HG03457 (cell line): Measurements from ENCODE around the gene SH2B2.
"Not testable (repeated sequence)": the region's sequence is repeated elsewhere in the genome, so short reads cannot be mapped to it uniquely, and the experiment has no call there.

Experiments
- ATAC-seq: cut with Tn5 transposase; IDR thresholded peaks from one replicate; pipeline ENCODE4 v1.9.1; 2021; ENCODE audit warnings: moderate number of reproducible peaks; ENCODE audit not compliant: unreplicated experiment

The SH2B2 gene

GRCh38 chr7:102303669-102304422 lies 17.2 kb downstream of the SH2B2 start:
- no peak for ATAC-seq

- ATAC-seq: no peak
Measured at GRCh38 chr7:102304668-102305067, 18.0 kb downstream of the SH2B2 start.

- no peak for ATAC-seq
Measured at GRCh38 chr7:102305414-102306268, 19.0 kb downstream of the SH2B2 start.

- no peak for ATAC-seq
Measured at GRCh38 chr7:102306916-102307677, 20.4 kb downstream of the SH2B2 start.

GRCh38 chr7:102310414-102310815 lies 23.7 kb downstream of the SH2B2 start:
- ATAC-seq: no peak

- ATAC-seq: no peak
Measured at GRCh38 chr7:102312317-102312716, 25.6 kb downstream of the SH2B2 start.

GRCh38 chr7:102313997-102314780 lies 27.5 kb downstream of the SH2B2 start:
- no peak for ATAC-seq

GRCh38 chr7:102317231-102318059 lies 30.8 kb downstream of the SH2B2 start:
- ATAC-seq: no peak

- ATAC-seq: no peak
Measured at GRCh38 chr7:102318482-102318971, 31.9 kb downstream of the SH2B2 start.

GRCh38 chr7:102319671-102320070 lies 33.0 kb downstream of the SH2B2 start:
- ATAC-seq: no peak

GRCh38 chr7:102320181-102320580 lies 33.5 kb downstream of the SH2B2 start:
- no peak for ATAC-seq

- no peak for ATAC-seq
Measured at GRCh38 chr7:102320601-102321350, 34.1 kb downstream of the SH2B2 start.

- no peak for ATAC-seq
Measured at GRCh38 chr7:102321351-102322201, 34.9 kb downstream of the SH2B2 start.

GRCh38 chr7:102322202-102322715 lies 35.6 kb downstream of the SH2B2 start:
- ATAC-seq: no peak

- ATAC-seq: no peak
Measured at GRCh38 chr7:102323914-102324195, 37.2 kb downstream of the SH2B2 start.

GRCh38 chr7:102325106-102325505 lies 38.4 kb downstream of the SH2B2 start:
- ATAC-seq: not testable (repeated sequence)

GRCh38 chr7:102326157-102326889 lies 39.7 kb downstream of the SH2B2 start:
- ATAC-seq: no peak
